ENCODE measurements around the gene RND3.
A peak's percentile ranks its signal among the peaks of the same experiment; 100 is the strongest.

RND3 gene

DNA sequence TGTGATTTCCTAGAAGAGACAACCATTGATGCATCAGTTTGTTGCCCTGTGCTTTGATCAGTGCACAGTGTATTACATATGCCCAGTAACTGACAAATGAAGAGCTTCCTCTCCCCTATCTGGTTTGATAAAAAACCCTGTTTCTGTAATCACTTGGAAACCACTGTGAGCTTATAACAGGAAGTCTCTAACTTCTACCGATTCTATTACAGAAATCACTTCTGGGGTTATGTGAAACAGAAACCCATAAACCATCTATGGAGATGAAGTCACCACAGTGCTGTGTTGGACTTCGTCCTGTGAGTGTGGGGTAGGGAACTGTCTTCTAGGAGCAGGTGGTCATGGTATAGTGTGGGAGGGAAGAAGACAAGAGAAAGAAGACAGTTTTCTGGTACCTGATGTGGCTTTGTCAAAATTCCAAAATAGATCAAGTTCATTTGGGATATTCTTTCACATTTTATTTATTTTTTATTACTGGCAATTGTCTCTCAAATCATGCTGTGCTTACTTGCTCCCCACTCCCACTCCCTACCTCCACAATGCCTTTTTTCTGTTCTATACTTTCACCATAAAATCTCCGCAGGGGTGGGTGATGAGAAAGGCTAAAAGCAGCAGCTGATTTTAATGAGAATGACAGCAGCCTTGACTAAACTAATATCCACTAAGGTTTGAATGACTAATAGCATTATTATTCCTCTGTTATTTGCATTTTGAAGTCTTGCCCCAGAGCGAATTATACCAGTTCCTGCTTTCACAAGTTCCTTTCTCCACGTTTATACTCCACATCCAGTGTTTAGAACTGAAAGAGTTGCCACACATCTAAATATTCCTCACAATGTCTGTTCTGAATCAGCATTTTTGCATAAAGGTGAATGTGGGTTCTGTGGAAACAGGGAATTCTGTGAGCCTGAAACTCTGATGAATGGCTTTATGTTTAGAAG lies 41.7 kb upstream of the RND3 start:
- peak overlapping the region; percentile 88 for H3K27ac ChIP-seq (ENCODE audit: low read length)
- H3K36me3 ChIP-seq (ENCODE audit: insufficient read depth, low read length), result no peaks in the 10 kb centered on the region
- H3K79me2 ChIP-seq (ENCODE audit: insufficient read depth, low read length), result no peaks in the 10 kb centered on the region
- peak overlapping the region; percentile 77 for H3K4me2 ChIP-seq (ENCODE audit: insufficient read depth, low read length)
- DNase-seq (peak; percentile 64), ATAC-seq (ENCODE audit: insufficient read depth, low read depth) (peak; percentile 91)
- H3K9me3 ChIP-seq (ENCODE audit: insufficient read depth, low read length, severe bottlenecking), result peaks cover 2% of the 10 kb centered on the region
- no peak for TF ChIP-seq EZH2 (IDR thresholded peaks at IDR 0.05; ENCODE audit: borderline replicate concordance, low read depth, low read length, severe bottlenecking)
- no peak for TF ChIP-seq CTCF (IDR thresholded peaks at IDR 0.05; ENCODE audit: borderline replicate concordance, extremely low read depth, low read length, poor library complexity, severe bottlenecking)
- H3K9ac ChIP-seq (ENCODE audit: low read depth, low read length), result peak overlapping the region; percentile 57
- peaks cover 54% of the 10 kb centered on the region for H3K4me1 ChIP-seq (ENCODE audit: insufficient read depth, low read length)
- no peaks in the 10 kb centered on the region for H3K27me3 ChIP-seq (ENCODE audit: insufficient read depth, low read length, poor library complexity)
- peak overlapping the region; percentile 24 to 55; a peak in 3 of 4 replicates for H3K4me3 ChIP-seq (ENCODE audit: low read depth in 1 of 2, low read length in 2 of 2)
- H2AFZ ChIP-seq (ENCODE audit: low read depth, low read length), result peak overlapping the region; percentile 76
- H4K20me1 ChIP-seq (ENCODE audit: insufficient read depth, low read length), result no peaks in the 10 kb centered on the region

GRCh38 chr2:150526827-150527226 lies 39.4 kb upstream of the RND3 start:
- Histone ChIP-seq H3K36me3 (ENCODE audit: insufficient read depth, low read length) (no peaks in the 10 kb centered on the region), H4K20me1 (ENCODE audit: insufficient read depth, low read length) (no peaks in the 10 kb centered on the region), H3K79me2 (ENCODE audit: insufficient read depth, low read length) (no peaks in the 10 kb centered on the region), H3K9me3 (ENCODE audit: insufficient read depth, low read length, severe bottlenecking) (peaks cover 5% of the 10 kb centered on the region), H2AFZ (ENCODE audit: low read depth, low read length) (no peak overlapping the region), H3K27ac (ENCODE audit: low read length) (peak overlapping the region; percentile 42; the same call in 1 of the 2 replicates), H3K27me3 (ENCODE audit: insufficient read depth, low read length, poor library complexity) (no peaks in the 10 kb centered on the region), H3K4me1 (ENCODE audit: insufficient read depth, low read length) (peaks cover 51% of the 10 kb centered on the region), H3K4me2 (ENCODE audit: insufficient read depth, low read length) (no peak overlapping the region), H3K9ac (ENCODE audit: low read depth, low read length) (no peak overlapping the region), H3K4me3 (ENCODE audit: low read depth in 1 of 2, low read length in 2 of 2) (no peak overlapping the region)
- TF ChIP-seq CTCF (IDR thresholded peaks at IDR 0.05; ENCODE audit: borderline replicate concordance, extremely low read depth, low read length, poor library complexity, severe bottlenecking) (no peak), EZH2 (IDR thresholded peaks at IDR 0.05; ENCODE audit: borderline replicate concordance, low read depth, low read length, severe bottlenecking) (no peak)
- ATAC-seq (ENCODE audit: insufficient read depth, low read depth), result no peak
- no peak for DNase-seq

DNA sequence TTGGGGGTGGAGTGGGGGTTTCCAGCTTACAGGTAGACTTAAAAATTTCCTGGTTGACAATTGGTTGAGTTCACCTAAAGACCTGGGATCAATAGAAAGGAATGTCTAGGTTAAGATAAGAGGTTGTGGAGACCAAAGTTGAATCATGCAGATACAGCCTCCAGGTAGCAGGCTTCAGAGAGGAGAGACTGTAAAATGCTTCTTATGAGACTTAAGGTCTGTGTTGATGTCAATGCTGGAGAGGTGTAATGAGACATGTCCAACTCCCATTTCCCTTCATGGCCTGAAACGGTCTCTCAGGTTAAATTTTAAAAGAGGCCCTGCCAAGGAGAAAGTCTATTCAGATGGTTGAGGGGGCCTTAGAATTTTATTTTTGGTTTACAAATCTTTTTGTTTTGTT lies 38.5 kb upstream of the RND3 start:
- no peak for ATAC-seq (ENCODE audit: insufficient read depth, low read depth)
- peaks cover 43% of the 10 kb centered on the region for H3K4me1 ChIP-seq (ENCODE audit: insufficient read depth, low read length)
- no peaks in the 10 kb centered on the region for H3K36me3 ChIP-seq (ENCODE audit: insufficient read depth, low read length)
- H2AFZ ChIP-seq (ENCODE audit: low read depth, low read length), result no peak overlapping the region
- H3K27me3 ChIP-seq (ENCODE audit: insufficient read depth, low read length, poor library complexity), result no peaks in the 10 kb centered on the region
- peaks cover 5% of the 10 kb centered on the region for H3K9me3 ChIP-seq (ENCODE audit: insufficient read depth, low read length, severe bottlenecking)
- no peaks in the 10 kb centered on the region for H4K20me1 ChIP-seq (ENCODE audit: insufficient read depth, low read length)
- no peak for TF ChIP-seq EZH2 (IDR thresholded peaks at IDR 0.05; ENCODE audit: borderline replicate concordance, low read depth, low read length, severe bottlenecking)
- no peak for TF ChIP-seq CTCF (IDR thresholded peaks at IDR 0.05; ENCODE audit: borderline replicate concordance, extremely low read depth, low read length, poor library complexity, severe bottlenecking)
- no peak overlapping the region for H3K9ac ChIP-seq (ENCODE audit: low read depth, low read length)
- no peak for DNase-seq
- H3K79me2 ChIP-seq (ENCODE audit: insufficient read depth, low read length), result no peaks in the 10 kb centered on the region
- no peak overlapping the region for H3K27ac ChIP-seq (ENCODE audit: low read length)
- no peak overlapping the region for H3K4me2 ChIP-seq (ENCODE audit: insufficient read depth, low read length)
- no peak overlapping the region for H3K4me3 ChIP-seq (ENCODE audit: low read depth in 1 of 2, low read length in 2 of 2)

Measured in DND-41 (cell line).